Caco-2 (cell line): ENCODE results near the gene TYMP. TPM values are rescaled to one million over a fixed set of nuclear protein-coding genes. Genes with fewer than 3 reads are reported as not detected.

Source experiments
- BruUV-seq: library from RNA; stranded (reverse); fragments of 400-500 nt; replicated peaks from 2 replicates; lab custom pipeline; 2021; lab: Mats Ljungman, UMichigan
- CTCF ChIA-PET: fragments of 300-600 bp; sonication (Branson Sonifier 250); formaldehyde crosslinking; loops from one replicate; lab custom pipeline; 2022; ENCODE audit warnings: antibody characterized with exemption; lab: Charles Lee
- POLR2A ChIA-PET: fragments of 300-600 bp; sonication (Branson Sonifier 250); formaldehyde crosslinking; loops from one replicate; lab custom pipeline; 2022; ENCODE audit warnings: antibody characterized with exemption; lab: Charles Lee
- DNase-seq, 2 experiments: peaks; one replicate each; pipeline versions ENCODE4 v3.0.0 to v3.0.0-alpha.2; 2020 to 2022
- H3K27me3 ChIP-seq: replicated peaks from 2 replicates; pipeline ENCODE4 v1.6.0; 2011; ENCODE audit warnings: low read length; ENCODE audit not compliant: control insufficient read depth, insufficient read depth
- H3K36me3 ChIP-seq: 2 replicates; pipeline ENCODE4 v1.5.1; 2011; ENCODE audit warnings: low read length; ENCODE audit not compliant: control insufficient read depth, insufficient read depth
- H3K4me1 ChIP-seq: fragments of 250-450 bp; sonication (Bioruptor Pico); 2 replicates; pipeline ENCODE4 v1.5.1; 2020; ENCODE audit warnings: mild to moderate bottlenecking
- H3K4me3 ChIP-seq: 2 replicates; pipeline ENCODE4 v1.5.1; 2011; ENCODE audit warnings: low read depth, mild to moderate bottlenecking, control low read depth, low read length
- H3K9me3 ChIP-seq: fragments of 250-450 bp; sonication (Bioruptor Pico); 2 replicates; pipeline ENCODE4 v1.5.1; 2020; ENCODE audit warnings: mild to moderate bottlenecking, moderate library complexity
- H3K27ac Mint-ChIP-seq: one replicate; pipeline ENCODE4 v1.8.0; 2022; ENCODE audit warnings: mixed read lengths; ENCODE audit not compliant: unreplicated experiment
- H3K27me3 Mint-ChIP-seq: one replicate; pipeline ENCODE4 v1.8.0; 2022; ENCODE audit warnings: mixed read lengths; ENCODE audit not compliant: insufficient read depth, unreplicated experiment
- H3K36me3 Mint-ChIP-seq: one replicate; pipeline ENCODE4 v1.8.0; 2022; ENCODE audit warnings: mild to moderate bottlenecking, mixed read lengths; ENCODE audit not compliant: insufficient read depth, unreplicated experiment
- H3K4me1 Mint-ChIP-seq: one replicate; pipeline ENCODE4 v1.8.0; 2022; ENCODE audit warnings: low read depth, mixed read lengths; ENCODE audit not compliant: unreplicated experiment
- H3K4me3 Mint-ChIP-seq: one replicate; pipeline ENCODE4 v1.8.0; 2022; ENCODE audit warnings: mild to moderate bottlenecking, moderate library complexity, mixed read lengths; ENCODE audit not compliant: unreplicated experiment
- H3K9me3 Mint-ChIP-seq: one replicate; pipeline ENCODE4 v1.8.0; 2022; ENCODE audit warnings: mixed read lengths; ENCODE audit not compliant: unreplicated experiment
- intact Hi-C: fragments of 100-400 bp; cut with micrococcal nuclease; formaldehyde crosslinking; loops from one replicate; pipeline ENCODE4 v1.10.0; 2022; ENCODE audit not compliant: unreplicated experiment
- total RNA-seq: library from RNA; stranded (reverse); gene quantifications from 2 replicates; pipeline ENCODE4 v1.2.3, GENCODE V29; 2022
- TF ChIP-seq, protein P1 (sequence below), 2 experiments: fragments of 200-600 bp in 1 of 2; IDR thresholded peaks; 1 replicate in 1 of 2; 2 replicates in 1 of 2; pipeline versions ENCODE4 v1.5.1 to v1.8.0; 2011 to 2022; ENCODE audit warnings: antibody characterized with exemption in 1 of 2, control low read depth in 1 of 2, inconsistent platforms in 1 of 2, low read depth in 1 of 2, low read length in 1 of 2, mild to moderate bottlenecking in 1 of 2, moderate library complexity in 1 of 2; ENCODE audit not compliant: insufficient read depth in 1 of 2, severe bottlenecking in 1 of 2, unreplicated experiment in 1 of 2

TYMP gene
- total RNA-seq, 1 experiment from 2014 or later: 3.9 TPM

DNA sequence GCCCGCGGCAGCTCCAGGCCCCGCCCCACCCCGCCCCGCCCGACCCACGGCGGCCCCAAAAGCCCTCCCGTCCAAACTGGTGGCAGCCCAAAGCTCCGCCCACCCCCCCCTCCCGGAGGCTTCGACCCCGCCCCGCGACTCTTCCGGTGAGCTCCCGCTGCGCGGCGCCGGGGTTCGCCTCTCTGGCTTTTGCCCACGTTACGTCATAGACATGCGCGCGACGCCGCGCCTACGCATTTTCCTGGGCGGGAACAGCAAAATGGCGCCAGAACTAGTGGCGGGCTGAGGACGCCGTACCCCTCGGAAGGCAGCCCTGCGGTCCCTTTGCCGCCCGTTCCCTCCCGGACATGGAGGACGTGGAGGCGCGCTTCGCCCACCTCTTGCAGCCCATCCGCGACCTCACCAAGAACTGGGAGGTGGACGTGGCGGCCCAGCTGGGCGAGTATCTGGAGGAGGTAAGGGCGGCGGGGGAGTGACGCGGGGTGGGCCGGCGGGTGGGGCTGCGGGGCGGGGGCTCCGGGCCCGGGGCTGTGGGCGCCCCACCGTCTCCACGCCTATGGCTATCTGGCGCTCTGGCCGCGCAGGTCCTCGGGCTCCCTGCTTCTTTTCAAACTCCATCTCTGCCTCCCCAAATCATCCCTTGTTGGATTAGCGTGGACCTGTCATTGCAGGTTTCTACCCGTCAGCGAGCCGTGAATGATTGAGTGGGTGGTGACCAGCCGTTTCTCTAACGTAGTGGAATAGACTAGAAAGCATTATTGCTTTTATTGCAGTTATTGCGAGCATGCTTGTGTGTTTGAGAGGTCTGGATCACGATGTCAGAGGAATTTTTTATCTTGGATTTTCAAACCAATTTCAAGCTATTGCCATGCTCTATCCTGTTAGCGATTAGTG, 21.6 kb downstream of the TYMP start, which contains the start of gene NCAPH2:
Gene NCAPH2, plus strand, starts transcription at position 234 of the 894 bp plus-strand sequence. Its CDS starts 114 bp downstream, at position 348.
- DNase-seq: peak; percentile 95 to 96
- ChIA-PET POLR2A (interaction anchor here (0.5 to 2.6 kb wide), 17 partner anchors 11 to 261 kb away, joined by 3 to 71 read pairs (median 3); partner anchors contain the start of genes ARSA, CHKB, MIOX and SCO2), CTCF (interaction anchor here (0.6 to 2.3 kb wide), 10 partner anchors 10 to 214 kb away, joined by 3 to 32 read pairs (median 4); partner anchors contain the start of genes SCO2 and SYCE3)
- Mint-ChIP-seq H3K27me3 (no peaks in the 10 kb centered on the region), H3K4me3 (peak within 1 kb of the TSS; percentile 93), H3K27ac (peak within 1 kb of the TSS; percentile 90), H3K9me3 (no peaks in the 10 kb centered on the region), H3K4me1 (peaks cover 11% of the 10 kb centered on the region), H3K36me3 (peaks cover 38% of the 10 kb centered on the region)
- intact Hi-C loops: loop anchor here (10.0 kb wide), 1 partner anchor 113 kb away; no protein-coding TSS in a partner anchor
- Histone ChIP-seq H3K9me3 (no peaks in the 10 kb centered on the region), H3K36me3 (no peaks in the 10 kb centered on the region; the same call in 1 of the 2 replicates), H3K4me1 (peaks cover 5% of the 10 kb centered on the region; the same call in 1 of the 2 replicates), H3K27me3 (no peaks in the 10 kb centered on the region), H3K4me3 (peak within 1 kb of the TSS; percentile 91)
- TF ChIP-seq, protein P1, sequence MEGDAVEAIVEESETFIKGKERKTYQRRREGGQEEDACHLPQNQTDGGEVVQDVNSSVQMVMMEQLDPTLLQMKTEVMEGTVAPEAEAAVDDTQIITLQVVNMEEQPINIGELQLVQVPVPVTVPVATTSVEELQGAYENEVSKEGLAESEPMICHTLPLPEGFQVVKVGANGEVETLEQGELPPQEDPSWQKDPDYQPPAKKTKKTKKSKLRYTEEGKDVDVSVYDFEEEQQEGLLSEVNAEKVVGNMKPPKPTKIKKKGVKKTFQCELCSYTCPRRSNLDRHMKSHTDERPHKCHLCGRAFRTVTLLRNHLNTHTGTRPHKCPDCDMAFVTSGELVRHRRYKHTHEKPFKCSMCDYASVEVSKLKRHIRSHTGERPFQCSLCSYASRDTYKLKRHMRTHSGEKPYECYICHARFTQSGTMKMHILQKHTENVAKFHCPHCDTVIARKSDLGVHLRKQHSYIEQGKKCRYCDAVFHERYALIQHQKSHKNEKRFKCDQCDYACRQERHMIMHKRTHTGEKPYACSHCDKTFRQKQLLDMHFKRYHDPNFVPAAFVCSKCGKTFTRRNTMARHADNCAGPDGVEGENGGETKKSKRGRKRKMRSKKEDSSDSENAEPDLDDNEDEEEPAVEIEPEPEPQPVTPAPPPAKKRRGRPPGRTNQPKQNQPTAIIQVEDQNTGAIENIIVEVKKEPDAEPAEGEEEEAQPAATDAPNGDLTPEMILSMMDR (IDR thresholded peaks at IDR 0.05; ENCODE audit: insufficient read depth in 1 of 2, low read depth in 1 of 2, low read length in 1 of 2, severe bottlenecking in 1 of 2, unreplicated experiment in 1 of 2): no peak
- no TSS peak for BruUV-seq

DNA sequence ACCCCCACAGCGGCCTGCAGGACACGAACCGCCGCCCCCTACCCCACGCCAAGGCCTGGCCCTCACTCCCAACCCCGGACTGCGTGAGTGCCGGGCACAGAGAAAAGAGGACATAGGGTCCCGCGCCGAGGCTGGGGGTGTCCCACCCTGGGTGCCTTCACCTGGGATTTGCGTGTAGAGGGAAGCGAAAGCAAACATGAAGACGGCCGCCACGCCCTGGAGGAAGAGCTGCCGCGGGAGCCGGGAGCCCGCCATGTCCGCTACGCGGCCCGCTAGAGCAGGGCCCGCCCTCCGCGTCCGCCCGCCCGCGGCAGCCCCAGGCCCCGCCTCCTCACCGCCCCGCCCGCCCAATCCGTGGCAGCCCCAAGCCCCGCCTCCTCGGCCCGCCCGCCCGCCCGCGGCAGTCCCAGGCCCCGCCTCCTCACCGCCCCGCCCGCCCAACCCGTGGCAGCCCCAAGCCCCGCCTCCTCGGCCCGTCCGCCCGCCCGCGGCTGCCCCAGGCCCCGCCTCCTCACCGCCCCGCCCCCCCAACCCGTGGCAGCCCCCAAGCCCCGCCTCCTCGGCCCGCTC, 22.3 kb downstream of the TYMP start, which contains the start of gene LMF2:
Gene LMF2, minus strand, starts transcription at position 282 of the 570 bp plus-strand sequence. Its CDS starts 27 bp downstream, at position 255.
- peak; percentile 86 to 90 for DNase-seq
- Histone ChIP-seq H3K27me3 (no peaks in the 10 kb centered on the region), H3K9me3 (no peaks in the 10 kb centered on the region), H3K36me3 (no peaks in the 10 kb centered on the region; the same call in 1 of the 2 replicates), H3K4me1 (peaks cover 5% of the 10 kb centered on the region; the same call in 1 of the 2 replicates), H3K4me3 (peak within 1 kb of the TSS; percentile 91)
- peaks cover 31% of the 10 kb centered on the region for H3K36me3 Mint-ChIP-seq
- intact Hi-C loops: loop anchor here (10.0 kb wide), 1 partner anchor 113 kb away; no protein-coding TSS in a partner anchor
- TF ChIP-seq, protein P1 (IDR thresholded peaks at IDR 0.05; ENCODE audit: insufficient read depth in 1 of 2, low read depth in 1 of 2, low read length in 1 of 2, severe bottlenecking in 1 of 2, unreplicated experiment in 1 of 2): no peak
- BruUV-seq: no TSS peak
- no peaks in the 10 kb centered on the region for H3K9me3 Mint-ChIP-seq
- no peaks in the 10 kb centered on the region for H3K27me3 Mint-ChIP-seq
- ChIA-PET POLR2A (interaction anchor here (0.5 to 2.6 kb wide), 15 partner anchors 10 to 260 kb away, joined by 3 to 71 read pairs (median 4); partner anchors contain the start of genes ARSA, CHKB, MIOX and SCO2), CTCF (interaction anchor here (0.6 to 2.3 kb wide), 10 partner anchors 9 to 213 kb away, joined by 3 to 32 read pairs (median 4); partner anchors contain the start of genes SCO2 and SYCE3)
- peak within 1 kb of the TSS; percentile 93 for H3K4me3 Mint-ChIP-seq
- H3K4me1 Mint-ChIP-seq: peaks cover 11% of the 10 kb centered on the region
- peak within 1 kb of the TSS; percentile 90 for H3K27ac Mint-ChIP-seq
